ENCODE results near the gene OGG1. TPM values are rescaled to one million over a fixed set of nuclear protein-coding genes. Genes with fewer than 3 reads are reported as not detected.

The OGG1 gene
- total RNA-seq, 2 donors from 2014 or later, result 31.0 to 33.4 TPM

DNA sequence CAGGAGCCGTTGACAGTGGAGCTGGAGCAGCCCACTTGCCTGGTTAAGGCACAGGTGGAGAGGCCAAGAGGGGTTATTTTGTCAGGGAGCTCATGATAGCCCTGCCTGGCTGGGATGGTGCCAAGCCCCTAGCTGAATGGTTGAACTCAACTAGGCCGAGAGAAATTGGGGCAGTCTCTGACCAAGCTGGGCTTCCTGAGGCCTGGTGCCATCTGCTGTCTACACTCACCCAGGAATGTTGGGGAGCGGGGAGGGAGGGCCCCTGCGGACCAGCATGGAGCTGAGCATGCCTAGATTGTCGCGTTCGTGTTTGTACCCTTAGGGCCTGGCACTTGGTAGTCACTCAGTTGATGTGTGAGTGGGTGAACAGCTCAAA lies 17.0 kb upstream of the OGG1 start:
- peak overlapping the region; percentile 96 for H3K4me3 Mint-ChIP-seq
- DNase-seq (no peak), ATAC-seq (replicated peaks in 1 of 2) (no peak)
- H3K9me3 Mint-ChIP-seq, result no peaks in the 10 kb centered on the region
- H3K36me3 Mint-ChIP-seq (ENCODE audit: insufficient read depth in 2 of 2), result peaks cover 0 to 21% of the 10 kb centered on the region in 2 donors
- H3K27me3 Mint-ChIP-seq (ENCODE audit: low read depth), result no peaks in the 10 kb centered on the region
- peak overlapping the region; percentile 95 for H3K27ac Mint-ChIP-seq
- H3K4me1 Mint-ChIP-seq (ENCODE audit: low read depth), result peaks cover 76% of the 10 kb centered on the region

DNA sequence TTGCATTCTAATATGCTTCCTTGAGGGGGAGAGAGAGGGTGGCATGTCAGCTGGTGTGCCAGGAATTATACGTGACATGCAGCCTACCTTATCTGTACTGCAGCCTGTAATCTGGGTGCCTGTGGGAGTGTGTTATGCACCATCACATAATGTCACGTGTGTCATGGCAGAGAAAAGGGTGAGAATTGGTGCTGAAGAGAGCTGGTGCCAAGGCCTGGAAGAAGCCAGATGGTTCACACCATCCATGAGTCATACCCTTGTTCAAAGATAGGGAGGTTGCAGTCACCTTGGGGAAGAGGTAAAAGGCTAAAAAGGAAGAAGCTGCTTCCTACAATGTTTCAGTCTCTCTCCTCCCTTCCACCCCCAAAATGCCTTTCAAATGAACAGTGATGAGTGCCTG lies 12.9 kb upstream of the OGG1 start:
- Mint-ChIP-seq H3K27ac (no peak overlapping the region), H3K4me1 (ENCODE audit: low read depth) (peaks cover 62% of the 10 kb centered on the region), H3K9me3 (no peaks in the 10 kb centered on the region), H3K27me3 (ENCODE audit: low read depth) (no peaks in the 10 kb centered on the region), H3K36me3 (ENCODE audit: insufficient read depth in 2 of 2) (peaks cover 7 to 33% of the 10 kb centered on the region in 2 donors), H3K4me3 (no peak overlapping the region)
- no peak for DNase-seq
- peak; percentile 43 to 47 for ATAC-seq (replicated peaks in 1 of 2)

GRCh38 chr3:9739181-9739580 lies 10.6 kb upstream of the OGG1 start:
- Mint-ChIP-seq H3K9me3 (no peaks in the 10 kb centered on the region), H3K27me3 (ENCODE audit: low read depth) (no peaks in the 10 kb centered on the region), H3K36me3 (ENCODE audit: insufficient read depth in 2 of 2) (peaks cover 7 to 32% of the 10 kb centered on the region in 2 donors), H3K4me1 (ENCODE audit: low read depth) (peaks cover 43% of the 10 kb centered on the region), H3K4me3 (no peak overlapping the region), H3K27ac (no peak overlapping the region)
- DNase-seq (no peak), ATAC-seq (replicated peaks in 1 of 2) (no peak)

DNA sequence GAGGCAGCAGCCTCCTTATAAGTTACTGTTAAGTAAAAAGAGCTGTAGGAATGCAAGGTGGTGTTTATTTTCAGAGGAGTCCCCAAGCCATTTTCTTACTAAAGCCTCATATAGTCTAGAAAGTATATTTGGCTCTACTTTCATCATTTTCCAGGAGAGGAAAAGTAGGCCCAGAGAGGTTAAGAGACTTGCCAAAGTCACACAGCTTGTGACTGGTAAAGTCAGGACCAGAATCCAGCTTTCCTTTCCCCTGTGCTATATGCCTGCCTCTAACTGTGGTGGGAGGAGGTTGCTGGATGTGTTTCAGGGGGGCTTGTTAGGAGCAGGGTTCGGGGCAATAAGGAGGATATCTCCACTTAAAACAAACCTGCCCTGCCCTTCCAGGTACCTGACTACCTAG lies 7.2 kb upstream of the OGG1 start:
- no peak overlapping the region for H3K27ac Mint-ChIP-seq

DNA sequence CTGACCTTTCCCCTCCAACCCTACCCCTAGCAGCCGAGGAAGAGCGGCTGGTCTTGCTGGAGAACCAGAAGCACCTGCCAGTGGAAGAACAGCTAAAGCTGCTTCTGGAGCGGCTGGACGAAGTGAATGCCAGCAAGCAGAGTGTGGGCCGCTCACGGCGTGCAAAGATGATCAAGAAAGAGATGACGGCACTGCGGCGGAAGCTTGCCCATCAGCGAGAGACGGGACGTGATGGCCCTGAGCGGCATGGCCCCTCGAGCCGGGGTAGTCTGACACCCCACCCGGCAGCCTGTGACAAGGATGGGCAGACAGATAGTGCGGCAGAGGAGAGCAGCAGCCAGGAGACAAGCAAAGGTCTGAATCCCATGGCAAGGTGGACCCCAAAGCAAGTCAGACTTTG lies 6.2 kb upstream of the OGG1 start:
- H3K9me3 Mint-ChIP-seq, result no peaks in the 10 kb centered on the region
- no peaks in the 10 kb centered on the region for H3K27me3 Mint-ChIP-seq (ENCODE audit: low read depth)
- no peak for DNase-seq
- peaks cover 10 to 27% of the 10 kb centered on the region in 2 donors for H3K36me3 Mint-ChIP-seq (ENCODE audit: insufficient read depth in 2 of 2)
- H3K4me1 Mint-ChIP-seq (ENCODE audit: low read depth), result peaks cover 40% of the 10 kb centered on the region
- no peak for ATAC-seq (replicated peaks in 1 of 2)
- H3K4me3 Mint-ChIP-seq, result no peak overlapping the region
- no peak overlapping the region for H3K27ac Mint-ChIP-seq

More for the DNA sequence above, 7.2 kb upstream of the OGG1 start:
- Mint-ChIP-seq H3K4me3 (no peak overlapping the region), H3K4me1 (ENCODE audit: low read depth) (peaks cover 42% of the 10 kb centered on the region), H3K9me3 (no peaks in the 10 kb centered on the region), H3K36me3 (ENCODE audit: insufficient read depth in 2 of 2) (peaks cover 10 to 27% of the 10 kb centered on the region in 2 donors), H3K27me3 (ENCODE audit: low read depth) (no peaks in the 10 kb centered on the region)
- DNase-seq (no peak), ATAC-seq (replicated peaks in 1 of 2) (no peak)

DNA sequence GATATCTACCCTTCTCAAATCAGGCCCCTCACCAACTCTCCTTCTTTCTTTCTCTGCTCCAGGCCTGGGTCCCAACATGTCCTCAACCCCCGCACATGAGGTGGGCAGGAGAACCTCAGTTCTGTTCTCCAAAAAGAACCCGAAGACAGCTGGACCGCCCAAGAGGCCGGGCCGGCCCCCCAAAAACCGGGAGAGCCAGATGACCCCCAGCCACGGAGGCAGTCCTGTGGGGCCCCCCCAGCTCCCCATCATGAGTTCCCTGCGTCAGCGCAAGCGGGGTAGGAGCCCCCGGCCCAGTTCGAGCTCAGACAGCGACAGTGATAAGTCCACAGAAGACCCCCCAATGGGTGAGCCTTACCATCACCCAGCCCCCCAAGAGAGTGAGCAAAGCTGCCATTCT lies 5.6 kb upstream of the OGG1 start:
- Mint-ChIP-seq H3K27me3 (ENCODE audit: low read depth) (no peaks in the 10 kb centered on the region), H3K4me3 (no peak overlapping the region), H3K36me3 (ENCODE audit: insufficient read depth in 2 of 2) (peaks cover 6 to 30% of the 10 kb centered on the region in 2 donors), H3K27ac (no peak overlapping the region), H3K4me1 (ENCODE audit: low read depth) (peaks cover 45% of the 10 kb centered on the region), H3K9me3 (no peaks in the 10 kb centered on the region)
- DNase-seq (no peak), ATAC-seq (replicated peaks in 1 of 2) (no peak)

GRCh38 chr3:9745521-9745920 lies 4.2 kb upstream of the OGG1 start:
- DNase-seq (no peak), ATAC-seq (replicated peaks in 1 of 2) (no peak)
- Mint-ChIP-seq H3K27ac (no peak overlapping the region), H3K4me3 (no peak overlapping the region), H3K9me3 (no peaks in the 10 kb centered on the region), H3K27me3 (ENCODE audit: low read depth) (no peaks in the 10 kb centered on the region), H3K36me3 (ENCODE audit: insufficient read depth in 2 of 2) (peaks cover 3 to 26% of the 10 kb centered on the region in 2 donors), H3K4me1 (ENCODE audit: low read depth) (peaks cover 52% of the 10 kb centered on the region)

- Mint-ChIP-seq H3K4me3 (peak overlapping the region; percentile 41 to 57), H3K36me3 (ENCODE audit: insufficient read depth in 2 of 2) (peaks cover 3 to 24% of the 10 kb centered on the region in 2 donors), H3K9me3 (no peaks in the 10 kb centered on the region), H3K27ac (peak overlapping the region; percentile 83), H3K4me1 (ENCODE audit: low read depth) (peaks cover 60% of the 10 kb centered on the region), H3K27me3 (ENCODE audit: low read depth) (no peaks in the 10 kb centered on the region)
- ATAC-seq (replicated peaks in 1 of 2) (peak in 1 of 2 donors; percentile 29), DNase-seq (peak; percentile 49 to 71)
Measured at GRCh38 chr3:9746330-9746729, 3.4 kb upstream of the OGG1 start.

- peaks cover 70% of the 10 kb centered on the region for H3K4me1 Mint-ChIP-seq (ENCODE audit: low read depth)
- peak in 1 of 2 donors; percentile 36 for DNase-seq
- no peaks in the 10 kb centered on the region for H3K9me3 Mint-ChIP-seq
- no peak for ATAC-seq (replicated peaks in 1 of 2)
- no peaks in the 10 kb centered on the region for H3K27me3 Mint-ChIP-seq (ENCODE audit: low read depth)
- H3K27ac Mint-ChIP-seq, result peak overlapping the region; percentile 22
- peak overlapping the region in 1 of 2 donors; percentile 57 for H3K4me3 Mint-ChIP-seq
- H3K36me3 Mint-ChIP-seq (ENCODE audit: insufficient read depth in 2 of 2), result peaks cover 3 to 31% of the 10 kb centered on the region in 2 donors
Measured at GRCh38 chr3:9747267-9747666, 2.5 kb upstream of the OGG1 start.

GRCh38 chr3:9748031-9748430 lies 1.7 kb upstream of the OGG1 start:
- H3K27me3 Mint-ChIP-seq (ENCODE audit: low read depth), result no peaks in the 10 kb centered on the region
- no peak overlapping the region for H3K4me3 Mint-ChIP-seq
- no peaks in the 10 kb centered on the region for H3K9me3 Mint-ChIP-seq
- peaks cover 75% of the 10 kb centered on the region for H3K4me1 Mint-ChIP-seq (ENCODE audit: low read depth)
- no peak overlapping the region for H3K27ac Mint-ChIP-seq
- DNase-seq (no peak), ATAC-seq (replicated peaks in 1 of 2) (no peak)
- H3K36me3 Mint-ChIP-seq (ENCODE audit: insufficient read depth in 2 of 2), result peaks cover 3 to 35% of the 10 kb centered on the region in 2 donors

DNA sequence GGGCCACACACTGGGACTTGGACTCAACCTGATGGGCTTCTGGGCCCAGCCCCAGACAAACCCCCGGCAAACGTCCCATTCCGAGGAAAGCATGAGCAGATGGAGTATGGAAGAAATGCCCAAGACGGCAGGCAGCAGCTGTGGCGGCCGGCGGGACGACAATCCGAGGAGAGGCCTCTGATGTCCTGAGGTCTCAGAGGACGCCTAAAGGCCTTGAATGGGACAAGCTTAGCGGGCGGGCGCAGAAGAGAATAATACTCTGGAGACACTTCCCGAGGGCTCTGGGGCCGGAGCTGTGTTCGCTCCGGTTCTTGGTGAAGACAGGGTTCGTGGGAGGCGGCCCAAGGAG lies 482 bp upstream of the OGG1 start:
- Mint-ChIP-seq H3K27me3 (ENCODE audit: low read depth) (no peaks in the 10 kb centered on the region), H3K4me3 (peak overlapping the region; percentile 88 to 97)
- ATAC-seq (replicated peaks in 1 of 2), result no peak

DNA sequence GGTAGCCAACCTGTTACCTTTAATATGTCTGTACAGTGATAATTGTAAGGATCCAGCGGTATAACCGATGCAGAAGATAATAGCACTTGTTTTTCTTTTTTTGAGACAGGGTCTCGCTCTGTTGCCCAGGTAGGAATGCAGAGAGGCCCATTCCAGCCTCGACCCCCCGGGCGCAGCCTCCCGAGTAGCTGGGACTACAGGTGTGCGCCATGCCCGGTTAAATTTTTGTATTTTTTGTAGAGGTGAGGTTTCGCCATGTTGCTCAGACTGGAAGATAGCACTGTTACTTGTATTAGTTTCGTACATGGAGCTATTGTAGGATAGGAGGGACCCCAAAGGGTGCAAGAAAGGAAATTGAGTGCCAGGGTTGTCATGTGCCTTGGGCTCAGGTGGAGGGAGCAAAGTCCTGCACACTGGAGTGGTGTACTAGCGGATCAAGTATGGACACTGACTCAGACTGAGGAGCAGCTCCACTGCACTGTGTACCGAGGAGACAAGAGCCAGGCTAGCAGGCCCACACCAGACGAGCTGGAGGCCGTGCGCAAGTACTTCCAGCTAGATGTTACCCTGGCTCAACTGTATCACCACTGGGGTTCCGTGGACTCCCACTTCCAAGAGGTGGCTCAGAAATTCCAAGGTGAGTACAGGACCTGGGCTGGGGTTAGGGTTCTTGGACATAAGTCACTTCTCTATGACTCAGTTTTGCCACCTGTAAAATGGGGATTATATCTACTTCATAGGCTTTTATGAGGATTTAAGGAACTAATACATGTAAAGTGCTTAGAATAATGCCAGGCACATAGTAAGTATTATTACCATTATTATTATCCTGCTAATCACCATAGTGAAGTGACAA lies 1.0 kb downstream of the OGG1 start:
- Mint-ChIP-seq H3K36me3 (ENCODE audit: insufficient read depth in 2 of 2) (peaks cover 1 to 34% of the 10 kb centered on the region in 2 donors), H3K27me3 (ENCODE audit: low read depth) (no peaks in the 10 kb centered on the region), H3K27ac (peak overlapping the region; percentile 87), H3K4me1 (ENCODE audit: low read depth) (peaks cover 77% of the 10 kb centered on the region), H3K9me3 (no peaks in the 10 kb centered on the region), H3K4me3 (peak overlapping the region; percentile 88 to 97)
- ATAC-seq (replicated peaks in 1 of 2) (no peak), DNase-seq (no peak)

More for the DNA sequence above, 482 bp upstream of the OGG1 start:
- Mint-ChIP-seq H3K4me1 (ENCODE audit: low read depth) (peaks cover 82% of the 10 kb centered on the region), H3K9me3 (no peaks in the 10 kb centered on the region), H3K27ac (peak overlapping the region; percentile 87), H3K36me3 (ENCODE audit: insufficient read depth in 2 of 2) (peaks cover 5 to 32% of the 10 kb centered on the region in 2 donors)
- no peak for DNase-seq

GRCh38 chr3:9754678-9755077 lies 4.9 kb downstream of the OGG1 start:
- Mint-ChIP-seq H3K9me3 (no peaks in the 10 kb centered on the region), H3K4me1 (ENCODE audit: low read depth) (peaks cover 43% of the 10 kb centered on the region), H3K36me3 (ENCODE audit: insufficient read depth in 2 of 2) (peaks cover 5 to 35% of the 10 kb centered on the region in 2 donors), H3K4me3 (peak overlapping the region; percentile 23 to 27), H3K27me3 (ENCODE audit: low read depth) (no peaks in the 10 kb centered on the region), H3K27ac (peak overlapping the region; percentile 71)
- ATAC-seq (replicated peaks in 1 of 2), result no peak
- DNase-seq, result no peak

DNA sequence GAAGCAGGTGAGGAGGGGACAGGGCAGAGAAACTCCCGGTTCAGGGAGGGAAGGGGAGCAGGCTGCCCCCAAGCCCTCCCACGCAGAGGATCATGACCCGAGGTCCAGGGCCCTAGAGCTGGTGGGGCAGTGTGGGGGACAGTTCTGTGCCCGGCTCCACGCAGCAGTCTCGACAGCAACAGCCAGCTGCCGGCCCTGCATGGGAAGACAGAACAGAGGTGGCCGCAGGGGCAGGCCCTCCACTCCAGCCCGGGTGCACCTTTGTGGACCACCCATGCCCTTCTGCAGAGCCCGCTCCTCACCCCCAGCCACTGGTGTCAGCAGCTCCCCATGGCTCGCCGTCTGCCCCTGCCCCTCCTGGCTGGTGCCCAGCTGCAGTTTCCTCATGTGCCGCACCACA lies 7.7 kb downstream of the OGG1 start:
- Mint-ChIP-seq H3K36me3 (ENCODE audit: insufficient read depth in 2 of 2) (peaks cover 13 to 33% of the 10 kb centered on the region in 2 donors), H3K27me3 (ENCODE audit: low read depth) (no peaks in the 10 kb centered on the region), H3K4me1 (ENCODE audit: low read depth) (peaks cover 18% of the 10 kb centered on the region), H3K27ac (no peak overlapping the region), H3K4me3 (no peak overlapping the region), H3K9me3 (no peaks in the 10 kb centered on the region)
- no peak for DNase-seq
- no peak for ATAC-seq (replicated peaks in 1 of 2)
